ENCODE data around the gene SELENOW.

GRCh38 chr19:47750752-47751151 is 27.8 kb upstream of the SELENOW start:
- TF ChIP-seq CTCF (conservative IDR thresholded peaks at IDR 0.05; ENCODE audit: low read length) (no peak), EZH2phosphoT487 (IDR thresholded peaks at IDR 0.05; ENCODE audit: borderline replicate concordance) (no peak)

All from Loucy (cell line).